GM18907 (cell line): ENCODE results near the gene RYR2.

ENCODE experiments used
- ATAC-seq: cut with Tn5 transposase; IDR thresholded peaks from one replicate; pipeline ENCODE4 v1.9.1; 2021; ENCODE audit warnings: mild to moderate bottlenecking, moderate library complexity; ENCODE audit not compliant: unreplicated experiment

The RYR2 gene

DNA sequence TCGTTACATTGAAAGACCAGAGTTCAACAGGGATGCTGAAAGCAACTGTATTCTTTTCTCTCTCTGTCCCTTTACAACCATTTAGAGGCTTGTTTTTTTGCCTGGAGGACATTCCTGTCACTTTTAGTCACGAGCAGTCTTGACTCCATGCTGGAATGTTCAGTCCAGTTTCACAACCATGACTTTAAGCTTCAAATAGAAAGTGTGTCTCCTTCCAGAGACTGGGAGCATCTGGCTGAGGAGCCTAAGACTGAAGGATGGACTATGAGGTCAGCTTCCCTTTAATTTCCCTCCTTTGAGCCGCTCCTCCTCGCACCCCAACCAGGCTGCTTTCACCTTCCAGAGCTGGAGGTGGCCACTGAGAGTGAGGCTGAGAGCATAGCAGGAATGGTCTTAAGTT, 10.5 kb upstream of the RYR2 start:
- ATAC-seq = no peak

DNA sequence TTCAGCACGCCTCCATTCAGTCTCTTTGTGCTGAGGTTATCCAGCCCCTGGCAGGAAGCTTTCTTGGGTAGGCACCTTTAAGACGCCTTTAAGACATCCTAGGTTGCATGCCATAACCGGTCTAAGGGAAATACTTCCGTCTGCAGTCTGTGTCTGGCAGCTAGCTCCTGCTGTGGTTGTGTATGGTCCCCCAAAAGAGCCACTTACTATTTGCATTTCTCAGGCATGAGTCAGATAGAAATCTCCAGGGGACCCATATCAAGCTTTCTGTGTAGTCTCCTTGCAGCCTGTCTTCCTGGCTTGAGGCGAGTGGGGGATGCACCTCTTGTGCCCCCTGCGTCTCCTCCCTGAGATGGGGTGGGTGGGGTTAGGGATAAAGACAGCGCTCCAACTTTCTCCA, 10.0 kb upstream of the RYR2 start:
- ATAC-seq = peak; percentile 95

DNA sequence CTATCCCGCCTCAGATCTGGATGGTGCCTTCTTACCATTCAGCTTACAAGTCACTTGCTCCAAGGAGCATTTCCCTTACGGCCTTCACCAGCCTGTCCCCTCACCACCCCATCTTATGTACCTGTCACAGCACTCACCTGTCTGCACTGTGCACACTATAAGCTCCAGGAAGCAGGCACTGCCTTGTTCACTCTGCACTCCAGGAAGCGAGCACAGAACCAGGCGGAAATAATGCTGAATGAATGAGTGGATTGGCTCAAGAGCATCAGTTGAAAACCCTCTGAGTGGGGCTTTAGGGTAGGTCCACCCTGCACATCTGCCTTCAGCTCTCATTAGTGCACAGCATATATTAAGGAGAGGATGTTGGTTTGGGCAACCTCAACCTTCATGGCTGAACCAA, 8.9 kb upstream of the RYR2 start:
- no peak for ATAC-seq

DNA sequence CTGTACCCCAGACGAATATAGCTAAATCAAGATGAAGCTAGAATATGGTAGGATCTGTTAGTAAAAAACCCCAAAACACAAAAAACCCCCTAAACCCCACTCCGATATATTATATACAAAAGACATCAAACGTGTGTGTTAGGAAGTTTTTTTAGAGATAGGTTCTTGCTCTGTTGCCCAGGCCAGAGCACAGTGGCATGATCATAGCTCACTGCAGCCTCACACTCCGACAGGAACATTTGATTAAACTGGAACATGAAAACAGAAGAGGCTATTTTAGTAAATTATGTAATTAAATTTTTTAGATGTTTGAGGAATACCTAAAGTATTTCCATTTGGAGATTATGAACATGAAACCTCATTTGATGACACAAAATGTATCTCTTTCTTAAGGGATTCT, 8.2 kb upstream of the RYR2 start:
- ATAC-seq = no peak

DNA sequence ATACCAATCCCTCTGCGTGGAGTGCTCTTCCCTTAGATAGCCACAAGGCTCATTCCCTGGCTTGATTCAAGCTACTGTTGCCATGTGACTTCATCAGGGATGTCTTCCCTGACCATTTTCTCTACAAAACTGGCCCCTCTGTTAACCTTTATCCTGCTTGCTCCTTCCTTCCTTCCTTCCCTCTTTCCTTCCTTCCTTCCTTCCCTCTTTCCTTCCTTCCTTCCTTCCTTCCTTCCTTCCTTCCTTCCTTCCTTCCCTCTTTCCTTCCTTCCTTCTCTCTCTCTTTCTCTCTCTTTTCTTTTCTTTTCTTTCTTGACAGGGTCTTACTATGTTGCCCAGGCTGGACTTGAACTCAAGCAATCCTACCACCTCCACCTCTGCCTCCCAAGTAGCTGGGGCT, 6.2 kb upstream of the RYR2 start:
- no peak for ATAC-seq

DNA sequence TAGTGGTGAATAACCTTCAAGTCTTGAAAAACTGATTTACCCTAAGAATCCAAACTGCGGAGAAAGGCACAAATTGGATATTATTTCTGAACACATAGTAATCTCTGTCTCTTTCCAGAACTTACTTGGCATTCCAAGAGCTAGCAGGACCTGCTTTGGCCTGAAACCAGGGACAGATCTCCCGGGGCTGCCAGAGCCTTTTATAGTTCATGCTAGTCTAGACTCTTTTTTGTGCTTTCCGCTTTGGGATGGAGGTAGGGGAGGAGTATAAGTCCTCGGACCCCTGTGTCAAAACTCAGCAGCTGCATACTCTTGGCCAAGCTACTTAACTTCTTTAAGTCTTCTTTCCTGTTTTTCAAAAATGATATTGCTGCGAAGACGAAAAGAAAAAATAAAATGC, 3.8 kb upstream of the RYR2 start:
- no peak for ATAC-seq

DNA sequence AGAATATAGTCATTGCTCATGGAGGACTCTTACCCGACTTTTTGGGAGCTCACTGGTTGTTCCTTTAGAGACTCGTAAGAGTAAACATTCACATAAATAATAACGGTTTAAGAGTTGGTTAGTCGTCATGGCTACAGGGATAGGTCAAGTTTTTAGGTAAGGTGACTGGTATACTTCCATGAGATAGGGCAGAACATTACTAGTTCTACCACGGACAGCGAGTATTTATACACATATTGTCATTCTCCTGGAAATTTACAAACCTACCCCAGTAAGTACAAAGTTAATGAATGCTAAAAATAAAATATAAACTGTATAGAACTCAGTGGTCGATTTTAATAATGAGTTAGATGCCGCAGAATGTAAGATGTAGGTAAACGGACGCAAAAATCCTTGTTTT, 1.2 kb upstream of the RYR2 start:
- no peak for ATAC-seq

DNA sequence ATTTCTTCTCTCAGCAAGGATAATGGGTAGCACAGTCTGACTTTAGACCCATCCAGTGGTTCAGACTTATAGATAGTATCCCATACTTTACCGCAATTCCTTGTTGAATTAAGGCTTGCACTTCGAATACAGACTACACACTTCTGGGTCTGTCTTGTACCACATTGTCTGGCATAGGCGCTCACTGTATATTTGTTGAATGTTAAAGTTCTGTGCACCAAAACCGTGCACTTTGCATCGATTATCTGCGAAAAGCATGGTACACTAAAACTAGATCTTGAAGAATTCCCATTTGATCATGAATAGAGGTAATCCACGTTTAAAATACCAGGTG, 556 bp upstream of the RYR2 start:
- no peak for ATAC-seq

DNA sequence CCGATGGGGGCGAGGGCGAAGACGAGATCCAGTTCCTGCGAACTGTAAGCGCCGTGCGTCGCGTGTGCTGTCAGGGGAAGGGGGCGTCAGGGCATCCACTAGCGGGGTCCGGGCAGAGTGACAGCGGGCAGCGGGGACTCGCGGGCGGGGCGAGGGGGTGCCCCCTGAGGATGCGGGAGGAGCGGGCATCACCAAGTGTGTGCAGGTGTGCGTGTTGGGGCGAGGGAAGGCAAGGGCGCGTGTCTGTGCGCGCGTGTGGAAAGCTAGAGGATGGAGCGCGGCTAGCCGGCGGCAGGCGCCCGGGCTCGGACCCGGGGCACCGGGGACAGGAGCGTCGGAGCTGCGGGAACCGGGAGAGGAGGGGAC, 525 bp downstream of the RYR2 start:
- no peak for ATAC-seq

DNA sequence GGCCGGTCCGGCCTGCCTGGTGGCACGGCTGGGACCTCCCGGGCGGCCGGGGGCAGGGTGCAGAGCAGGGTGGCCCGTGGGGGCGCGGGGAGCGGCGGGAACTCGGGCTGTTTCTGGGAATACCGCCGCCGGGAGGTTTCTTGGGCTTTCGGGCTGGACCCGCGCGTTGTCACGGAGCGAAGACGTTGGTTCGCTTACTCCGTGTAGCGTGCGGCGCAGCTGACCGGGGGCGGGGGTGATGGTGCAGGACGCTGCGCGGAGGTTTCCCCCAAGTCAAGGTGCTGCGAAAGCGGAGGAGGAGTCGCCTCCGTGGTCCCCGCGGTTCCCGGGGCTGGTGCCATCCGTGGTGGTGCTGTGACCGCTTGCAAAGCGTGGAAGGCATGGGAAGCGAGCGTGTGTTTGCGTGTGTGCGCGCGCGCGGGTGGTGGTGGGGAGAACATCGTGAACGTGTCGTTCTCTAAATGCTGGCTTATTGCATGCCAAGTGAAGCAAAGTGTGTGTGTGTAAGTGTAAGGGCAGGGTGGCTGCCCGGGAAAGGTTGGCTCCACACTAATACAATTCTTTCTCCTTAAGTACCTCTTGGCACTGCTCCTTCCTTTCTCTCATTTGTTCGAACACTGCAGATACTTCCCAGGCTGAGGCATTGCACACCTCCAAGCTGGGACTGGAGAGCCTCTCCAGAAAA, 1.1 kb downstream of the RYR2 start:
- ATAC-seq = no peak

DNA sequence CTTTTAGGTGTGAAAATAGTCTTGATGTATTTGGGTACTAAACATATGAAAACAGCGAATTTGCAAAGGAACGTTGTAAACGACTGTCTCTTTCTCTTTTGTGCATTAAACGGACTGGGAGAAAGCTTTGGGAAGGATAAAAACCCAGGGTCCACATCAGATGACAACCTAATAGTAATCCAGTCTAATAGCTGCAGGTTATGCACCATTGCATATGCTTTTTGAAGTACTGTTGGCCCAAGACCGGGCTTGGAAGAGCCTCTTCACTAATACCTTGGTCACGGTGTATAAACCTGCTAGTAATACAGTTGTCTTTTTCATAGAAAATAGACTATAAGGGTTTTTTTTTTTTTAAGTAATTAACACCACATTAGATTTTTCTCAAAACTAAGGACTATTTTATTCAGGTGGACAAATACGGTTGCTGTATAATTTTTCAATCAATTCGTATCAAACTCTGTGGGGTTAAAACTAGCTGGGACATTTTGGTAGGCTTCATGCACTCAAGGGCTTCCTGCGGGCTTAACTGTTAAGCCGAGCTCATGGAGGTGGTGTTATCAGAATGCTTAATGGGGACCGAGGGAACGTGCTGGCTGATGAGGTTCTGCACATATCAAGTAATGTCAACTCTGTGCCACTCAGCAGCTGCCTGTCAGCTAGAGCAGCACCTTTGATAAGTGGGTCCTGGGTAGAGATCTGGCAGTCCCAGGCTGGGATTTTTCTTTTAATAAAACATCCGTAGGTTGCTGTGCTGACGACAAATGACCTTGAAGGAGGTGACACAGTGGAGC, 2.1 kb downstream of the RYR2 start:
- no peak for ATAC-seq

DNA sequence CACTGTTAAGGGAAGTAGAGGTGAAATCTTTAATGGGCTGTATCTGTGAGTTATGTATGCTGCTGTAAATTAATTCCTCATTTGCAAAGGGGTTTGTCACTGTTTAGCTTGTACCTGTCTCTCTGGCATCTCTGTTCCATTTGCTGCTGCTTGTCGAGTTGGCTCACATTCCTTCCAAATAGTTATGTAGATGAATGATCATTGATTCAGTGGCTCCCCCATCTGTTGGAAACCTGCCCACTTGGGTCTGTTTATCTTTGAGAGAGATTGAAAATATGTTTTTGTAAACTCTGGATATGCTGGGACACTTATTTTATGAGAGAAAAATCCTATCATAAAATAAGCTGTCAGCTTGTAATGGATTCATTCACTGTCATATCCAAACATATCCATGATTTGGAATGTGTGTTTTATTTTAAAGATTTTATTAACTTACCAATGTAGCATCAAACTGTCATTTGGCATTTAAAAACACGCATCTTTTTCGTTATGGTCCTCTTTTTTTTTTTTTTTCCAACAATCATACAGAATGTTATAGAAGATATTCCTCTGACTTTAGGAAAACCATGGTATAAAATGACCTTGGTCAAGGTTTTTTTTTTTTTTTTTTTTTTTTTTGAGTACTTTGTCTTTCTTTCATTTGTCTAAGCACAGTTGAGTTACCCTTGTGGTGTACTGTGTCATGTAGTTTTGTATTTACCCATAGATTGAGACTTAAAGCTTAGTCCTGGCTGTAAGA, 3.5 kb downstream of the RYR2 start:
- ATAC-seq = no peak

DNA sequence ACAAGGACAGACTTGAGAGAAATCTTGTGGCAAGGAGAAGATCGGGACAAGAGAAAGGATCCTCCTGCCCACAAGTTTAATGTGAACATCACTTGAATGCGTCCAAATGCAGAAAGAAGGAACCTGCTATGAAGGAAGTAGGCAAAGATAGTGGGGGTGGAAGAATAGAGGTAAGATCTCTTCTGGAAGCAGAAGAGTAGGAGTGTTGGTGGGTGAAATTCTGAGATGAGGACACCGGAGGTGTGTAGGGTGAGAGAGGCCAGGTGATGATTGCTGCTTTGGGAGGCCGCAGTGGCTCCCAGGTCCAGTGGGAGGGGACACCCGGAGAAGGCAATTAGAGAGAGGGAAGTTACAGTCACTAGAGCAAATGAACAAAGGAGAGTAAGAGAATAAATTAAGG, 6.8 kb downstream of the RYR2 start:
- no peak for ATAC-seq

DNA sequence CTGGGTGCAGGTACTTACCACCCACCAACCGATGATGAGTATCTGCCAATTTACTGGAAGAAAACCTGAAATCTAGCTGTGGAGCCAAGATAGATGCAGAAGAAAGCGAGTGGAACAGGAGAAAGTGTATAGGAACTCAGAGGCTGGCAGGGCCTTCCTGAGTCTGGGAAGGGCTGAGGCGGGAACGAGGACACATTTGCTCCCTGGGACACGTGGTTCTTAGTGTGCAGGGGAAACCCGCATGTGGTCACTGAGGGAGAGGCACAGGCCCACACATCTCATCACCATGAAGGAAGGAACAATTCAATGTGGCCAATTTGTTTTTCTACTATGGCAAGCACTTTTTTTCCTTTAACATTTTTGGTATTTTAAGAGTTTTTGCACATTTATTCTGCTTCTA, 8.2 kb downstream of the RYR2 start:
- no peak for ATAC-seq

DNA sequence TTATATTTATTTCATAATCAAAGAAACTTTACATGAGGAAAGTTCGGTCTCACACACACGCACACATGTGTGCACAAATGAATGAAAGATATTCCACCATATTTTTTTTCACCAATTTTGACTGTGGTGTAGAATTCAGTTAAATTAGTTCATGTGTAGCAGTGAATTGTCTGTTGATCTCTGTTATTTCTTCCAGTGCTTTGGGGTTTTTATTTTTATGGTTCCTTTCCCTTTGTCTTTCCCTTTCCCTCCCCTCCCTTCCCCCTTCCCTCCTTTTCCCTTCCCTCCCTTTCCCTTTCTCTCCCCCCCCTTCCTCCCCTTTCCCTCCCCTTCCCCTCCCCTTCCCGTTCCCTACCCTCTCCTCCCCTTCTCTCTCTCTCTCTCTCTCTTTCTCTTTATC, 8.9 kb downstream of the RYR2 start:
- no peak for ATAC-seq

DNA sequence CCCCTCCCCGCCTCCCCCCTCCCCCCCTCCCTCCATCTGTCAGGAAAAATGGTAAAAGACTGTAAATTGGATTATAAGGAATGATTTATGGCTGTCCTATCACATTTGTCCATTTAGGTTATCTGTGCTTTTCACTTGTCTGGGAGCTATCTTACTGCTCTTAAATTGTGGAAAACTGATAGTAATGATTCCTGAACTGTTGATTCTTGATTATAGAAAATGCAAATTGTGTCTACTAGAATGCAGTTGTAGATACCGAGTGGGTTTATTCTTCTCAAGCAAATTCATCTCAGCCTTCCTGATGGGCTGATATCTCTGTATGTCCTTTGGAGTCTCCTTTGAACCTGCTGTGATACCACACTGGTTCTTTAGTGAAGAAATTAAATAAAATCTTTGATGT, 12.3 kb downstream of the RYR2 start:
- no peak for ATAC-seq

DNA sequence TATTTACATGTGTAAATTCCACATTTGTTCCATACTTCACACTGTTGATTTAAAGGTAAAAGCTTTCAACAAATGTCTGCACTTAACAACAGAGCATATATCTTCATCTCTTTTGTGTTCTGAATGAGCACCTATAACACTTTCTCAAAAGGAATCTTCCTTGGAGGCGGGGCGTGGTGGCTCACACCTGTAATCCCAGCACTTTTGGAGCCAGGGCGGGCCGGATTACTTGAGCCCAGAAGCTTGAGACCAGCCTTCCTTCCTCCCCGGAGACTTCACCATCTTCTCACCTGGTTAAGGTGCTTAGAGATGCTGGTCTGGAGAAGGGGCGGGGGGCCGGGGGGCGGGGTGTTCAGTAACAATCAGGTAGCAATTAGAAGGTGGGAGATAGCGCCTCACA, 16.5 kb downstream of the RYR2 start:
- ATAC-seq = no peak

DNA sequence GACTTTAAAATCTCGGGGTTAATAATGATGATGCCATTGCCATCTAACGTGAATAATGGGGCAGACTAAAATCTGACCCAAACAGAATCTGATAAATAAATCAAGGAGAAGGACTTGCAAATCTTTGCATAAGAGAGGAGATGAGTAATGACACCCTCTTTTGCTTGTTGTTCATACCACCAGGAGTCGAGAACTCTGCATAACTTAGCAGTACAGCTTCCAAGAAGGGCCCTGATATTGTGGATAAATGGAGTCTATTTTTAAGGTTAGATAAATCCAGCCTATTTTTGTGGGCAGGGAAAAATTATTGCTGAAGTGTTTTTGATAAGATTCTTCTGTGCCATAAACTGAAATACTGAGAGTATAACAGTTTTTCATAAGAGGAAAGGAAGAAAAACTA, 17.3 kb downstream of the RYR2 start:
- ATAC-seq = no peak

DNA sequence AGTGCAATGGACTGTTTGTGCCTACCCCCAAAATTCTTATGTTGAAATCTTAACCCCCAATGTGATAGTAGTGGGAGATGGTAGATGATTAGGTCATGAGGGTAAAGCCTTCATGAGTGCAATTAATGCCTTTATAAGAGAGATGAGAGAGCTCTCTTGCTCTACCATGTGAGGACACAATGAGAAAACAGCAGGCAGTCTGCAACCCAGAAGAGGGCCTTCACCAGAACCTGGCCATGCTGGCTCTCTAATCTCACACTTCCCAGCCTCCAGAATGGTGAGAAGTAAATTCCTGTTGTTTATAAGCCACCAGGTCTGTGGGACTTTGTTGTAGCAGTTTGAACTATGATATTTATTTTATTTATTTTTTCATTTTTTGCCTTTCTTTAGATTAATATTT, 21.0 kb downstream of the RYR2 start:
- no peak for ATAC-seq

DNA sequence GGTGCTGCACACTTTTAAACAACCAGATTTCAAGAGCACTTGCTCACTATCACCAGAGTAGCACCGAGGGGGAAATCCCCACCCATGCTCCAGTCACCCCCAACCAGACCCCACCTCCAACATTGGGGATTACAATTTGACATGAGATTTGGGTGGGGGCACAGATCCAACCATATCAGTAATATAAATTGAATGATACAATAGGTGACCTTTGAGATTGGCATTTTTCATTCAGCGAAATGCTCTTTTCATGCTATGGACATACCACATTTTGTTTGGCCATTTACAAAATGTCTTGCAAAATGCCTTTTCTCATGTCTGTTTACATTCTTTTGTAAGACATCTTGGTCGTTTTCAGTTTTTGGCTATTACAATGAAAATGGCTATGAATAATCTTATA, 23.9 kb downstream of the RYR2 start:
- ATAC-seq = no peak

DNA sequence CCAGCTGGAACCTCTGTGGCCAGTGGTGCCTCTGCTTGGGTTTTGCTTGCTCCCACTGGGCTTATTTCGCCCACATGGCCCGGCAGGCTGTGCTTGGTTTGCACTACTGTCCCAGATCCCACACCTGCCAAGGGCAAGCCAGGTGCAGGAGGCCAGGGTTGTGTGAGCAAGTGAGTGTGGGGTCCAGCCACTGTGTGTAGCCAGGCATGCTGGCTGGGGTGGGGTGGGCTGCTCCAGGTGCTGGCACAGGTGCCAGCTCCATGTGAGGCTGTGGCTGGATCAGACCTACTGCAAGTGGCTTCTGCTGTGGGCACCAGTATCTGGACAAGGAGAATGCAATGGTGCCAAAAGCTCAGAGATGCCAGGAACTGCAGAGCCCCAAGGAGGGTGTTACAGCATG, 28.5 kb downstream of the RYR2 start:
- ATAC-seq = no peak

DNA sequence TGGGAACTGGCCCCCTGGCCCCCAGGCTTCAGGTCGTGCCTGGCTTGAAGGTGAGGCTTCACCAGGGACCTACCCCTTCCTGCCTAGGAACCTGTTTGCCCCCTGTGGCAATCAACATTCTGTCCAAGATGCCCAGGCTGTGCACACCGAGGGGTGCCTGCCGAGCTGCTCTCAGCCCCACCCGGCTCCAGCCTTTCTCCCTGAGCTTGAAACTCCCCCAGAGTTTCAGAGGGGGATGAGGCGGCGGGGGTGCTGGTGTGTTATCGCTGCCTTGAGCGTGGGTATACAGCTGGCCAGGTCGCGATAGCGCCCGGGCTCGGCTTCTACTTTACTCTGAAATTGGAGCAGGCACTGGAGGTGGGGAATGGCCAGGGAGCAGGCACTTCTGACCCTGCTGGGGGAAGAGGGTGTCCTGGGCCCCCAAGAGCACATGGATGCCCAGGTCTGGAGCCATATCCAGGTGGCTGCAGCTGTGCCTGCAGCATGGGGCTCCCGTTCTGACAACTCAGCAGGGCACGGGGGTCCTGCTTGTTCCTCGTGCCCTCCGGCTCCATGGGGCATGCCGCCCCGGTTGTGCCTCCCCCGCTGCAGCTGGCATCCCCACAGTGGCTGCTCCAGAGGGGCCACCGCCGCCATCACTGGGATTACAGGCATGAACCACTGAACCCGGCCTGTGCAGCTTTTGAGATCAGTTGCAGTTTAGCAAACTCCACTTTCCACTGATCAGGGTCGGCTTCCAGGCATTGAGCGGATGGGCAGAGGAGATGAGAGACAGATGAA, 29.8 kb downstream of the RYR2 start:
- ATAC-seq = no peak
